ENCODE measurements around the gene ACOT11.
"Not testable (repeated sequence)": the region's sequence is repeated elsewhere in the genome, so short reads cannot be mapped to it uniquely, and the experiment has no call there.

ACOT11 gene

GRCh38 chr1:54547601-54548388 is at the start of gene ACOT11:
TSS of gene ACOT11 (plus strand) at chr1:54548228. CDS start at chr1:54548310, 82 bp downstream.
- no peak for DNase-seq (ENCODE audit: low spot score)

DNA sequence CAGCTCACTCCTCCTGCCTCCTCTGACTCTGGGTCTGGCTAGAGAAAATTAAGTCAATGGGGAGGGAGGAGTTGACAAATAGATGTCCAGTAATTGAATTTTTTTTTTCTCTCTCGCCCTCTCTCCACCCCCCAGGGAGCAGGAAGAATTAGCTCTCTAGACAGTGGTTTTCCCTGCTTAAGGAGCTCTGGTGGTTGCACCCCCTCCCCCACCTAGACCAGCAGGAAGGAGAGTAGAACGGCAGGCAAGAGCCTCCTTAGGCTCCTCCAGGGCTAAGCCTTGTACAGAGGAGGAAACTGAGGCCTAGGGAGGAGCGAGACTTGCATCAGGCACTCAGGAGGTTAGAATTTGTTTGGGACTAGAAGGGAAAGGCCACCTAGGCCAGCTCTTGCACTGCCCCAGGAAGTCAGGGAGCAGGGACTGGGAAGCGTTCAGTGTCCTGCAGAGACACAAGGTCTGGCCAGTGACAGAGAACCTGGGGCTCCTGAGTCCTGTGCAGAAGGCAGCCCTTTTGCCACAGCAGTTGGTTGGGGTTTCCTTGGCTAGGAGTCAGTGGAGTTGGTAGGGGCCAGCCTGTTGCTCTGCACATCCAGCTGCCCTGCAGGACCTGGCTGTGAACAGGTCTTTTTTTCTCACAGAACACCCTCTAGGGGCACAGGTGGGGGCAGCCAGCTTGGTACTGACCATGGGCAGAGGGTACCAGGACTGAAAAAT is 49.5 kb upstream of the ACOT11 start:
- DNase-seq (ENCODE audit: low spot score), result no peak

DNA sequence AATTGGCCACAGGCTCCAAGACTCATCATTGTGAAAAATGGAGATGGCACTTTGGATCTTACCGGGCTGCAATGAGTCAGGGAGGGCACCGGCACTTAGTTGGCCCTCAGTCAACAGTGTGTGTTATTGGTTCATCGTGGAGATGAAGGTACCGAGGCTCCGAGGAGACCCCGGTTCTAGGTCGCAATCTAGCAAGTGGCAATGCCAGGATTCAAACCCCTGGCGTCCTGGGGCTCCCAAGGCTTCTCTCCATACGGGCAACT is 49.0 kb upstream of the ACOT11 start:
- DNase-seq (ENCODE audit: low spot score), result no peak

DNA sequence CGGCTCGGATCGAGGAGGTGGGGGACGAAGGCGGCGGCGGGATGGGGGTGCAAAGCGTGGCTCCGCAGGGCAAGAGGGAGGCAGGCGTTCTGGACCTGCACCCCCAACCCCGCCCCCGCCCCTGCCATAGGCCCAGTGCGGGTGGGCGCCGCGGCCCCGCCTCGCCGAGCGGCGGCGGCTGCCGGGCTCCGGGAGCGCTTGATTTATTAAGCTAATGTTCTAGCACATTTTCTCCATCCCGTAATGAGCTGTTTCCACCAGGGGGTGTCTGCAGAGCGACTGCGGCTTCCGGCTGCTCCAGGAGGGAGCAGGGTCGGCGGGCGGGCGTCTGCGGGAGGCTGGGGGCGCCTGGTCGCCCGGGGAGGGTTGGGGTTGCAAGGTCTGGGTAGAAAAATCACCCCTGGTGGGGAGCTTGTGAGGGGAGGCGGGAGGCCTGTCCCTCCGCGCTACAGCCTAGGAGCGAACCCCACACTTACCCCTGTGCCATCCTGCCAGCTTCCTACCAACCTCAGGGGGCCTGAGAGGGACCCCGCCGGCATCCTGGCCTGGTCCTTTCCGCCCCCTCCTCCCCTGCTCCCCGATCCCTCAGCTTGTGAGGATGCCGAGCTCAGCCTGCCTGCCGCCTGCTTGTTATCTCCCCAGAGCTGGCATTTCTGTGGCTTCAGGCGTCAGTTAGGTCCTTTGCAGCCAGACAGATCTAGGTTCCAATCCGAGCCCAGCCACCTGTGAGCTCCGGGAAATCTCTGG is 48.5 kb upstream of the ACOT11 start:
- no peak for DNase-seq (ENCODE audit: low spot score)

DNA sequence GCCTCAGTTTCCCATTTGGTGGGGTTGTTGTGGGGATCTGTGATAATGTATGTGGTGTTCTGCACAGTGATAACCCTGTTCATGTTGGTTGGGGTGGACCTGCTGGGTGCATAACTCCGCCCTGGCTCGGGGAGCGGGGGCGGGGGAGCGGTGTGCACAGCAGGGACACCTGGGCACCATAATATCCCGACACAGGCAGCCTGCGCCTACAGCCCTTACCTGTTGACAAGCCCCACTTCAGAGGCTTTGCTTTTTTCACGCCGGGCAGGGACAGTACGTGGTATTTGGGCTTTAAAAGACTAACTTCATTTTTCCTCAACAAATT is 48.0 kb upstream of the ACOT11 start:
- DNase-seq (ENCODE audit: low spot score), result no peak

DNA sequence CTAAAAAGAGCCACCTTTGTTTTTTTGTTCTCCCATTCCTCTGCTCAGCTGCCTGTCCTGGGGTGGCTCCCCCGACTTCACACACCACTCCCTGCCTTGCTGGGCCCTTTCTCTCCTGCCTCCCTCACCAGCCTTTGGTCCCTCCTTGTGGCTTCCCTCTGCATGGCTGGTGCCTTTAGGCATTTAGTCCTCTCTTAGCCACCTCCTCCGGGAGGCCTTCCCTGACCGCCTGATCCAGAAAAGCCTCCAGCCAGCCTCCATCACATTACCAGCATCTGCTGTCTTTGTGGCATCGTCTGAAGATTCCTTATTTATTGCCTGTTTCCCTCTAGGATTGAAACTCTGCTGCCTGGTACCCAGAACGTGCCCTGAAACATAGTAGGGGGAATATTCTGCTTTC is 46.2 kb upstream of the ACOT11 start:
- no peak for DNase-seq (ENCODE audit: low spot score)

DNA sequence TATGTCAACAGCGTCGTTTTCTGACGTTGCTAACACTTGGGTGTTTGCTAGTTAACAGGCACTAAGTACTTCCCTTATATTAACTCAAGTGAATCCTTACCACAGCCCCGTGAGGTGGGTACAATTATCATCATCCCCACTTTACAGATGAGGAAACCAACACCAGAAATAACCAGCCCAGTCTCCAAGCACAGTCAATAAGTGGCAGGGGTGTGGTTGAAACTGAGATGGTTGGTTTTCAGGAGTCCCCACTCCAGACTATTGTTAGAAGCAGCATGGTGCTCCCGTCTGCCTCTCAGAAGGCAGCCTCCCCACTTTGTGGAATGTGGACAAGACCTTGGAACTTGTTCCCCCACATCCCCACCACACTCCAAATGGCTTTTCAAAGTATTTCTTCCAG is 45.7 kb upstream of the ACOT11 start:
- DNase-seq (ENCODE audit: low spot score), result no peak

DNA sequence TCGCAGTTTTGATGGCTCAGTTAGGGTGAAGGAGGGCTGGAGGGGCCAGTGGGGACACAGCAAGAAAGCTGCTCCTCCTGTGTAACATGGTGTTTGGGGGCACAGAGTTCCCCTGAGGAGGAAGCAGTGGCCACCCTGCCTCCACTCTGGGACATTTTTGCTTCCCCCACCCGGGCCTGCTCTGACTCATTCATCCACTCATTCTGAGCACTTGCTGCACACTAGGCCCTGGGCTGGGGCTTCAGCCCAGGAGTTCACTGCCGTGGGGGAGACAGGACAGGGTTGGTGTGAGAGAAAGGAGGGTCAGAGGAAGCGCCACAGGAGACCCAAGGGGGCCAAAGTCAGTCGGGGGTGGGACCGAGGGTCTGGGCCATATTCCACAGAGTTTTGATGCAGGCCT is 41.4 kb upstream of the ACOT11 start:
- DNase-seq (ENCODE audit: low spot score), result no peak

DNA sequence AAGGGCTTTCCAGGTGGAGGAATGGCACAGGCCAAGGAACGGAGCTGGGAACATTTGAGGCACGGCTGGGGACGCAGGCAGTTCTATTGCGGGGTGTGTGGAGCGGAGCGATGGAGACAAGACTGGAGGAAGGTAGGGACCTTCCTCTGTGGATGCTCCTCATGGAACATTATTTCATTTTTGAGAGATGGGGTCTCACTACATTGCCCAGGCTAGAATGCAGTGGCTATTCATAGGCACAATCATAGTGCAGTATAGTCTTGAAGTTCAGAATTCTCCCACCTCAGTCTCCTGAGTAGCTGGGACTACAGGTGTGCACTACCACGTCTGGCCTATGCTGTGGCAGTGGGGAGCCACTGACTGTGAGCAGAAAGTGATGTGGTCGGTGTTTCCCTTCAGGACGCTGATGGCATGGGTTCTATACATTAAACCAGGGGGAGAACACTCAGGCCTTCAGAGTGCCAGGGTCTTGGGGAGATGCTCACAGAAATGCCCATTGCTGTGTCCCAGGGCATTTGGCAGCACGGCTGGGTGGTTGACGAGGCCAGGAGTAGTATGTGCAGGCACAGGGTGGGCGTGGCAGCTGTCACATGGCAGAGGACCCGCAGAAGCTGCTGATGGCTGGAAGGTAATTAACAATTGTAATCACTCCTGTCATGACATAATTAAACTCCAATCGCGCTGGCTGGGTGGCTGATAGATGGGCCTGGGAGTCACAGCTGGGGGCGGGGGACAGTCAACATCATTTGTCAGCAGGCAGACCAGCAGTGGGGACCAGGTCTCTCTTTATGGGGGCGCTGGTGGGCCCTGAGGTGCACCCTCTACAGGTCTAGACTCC is 40.8 kb upstream of the ACOT11 start:
- no peak for DNase-seq (ENCODE audit: low spot score)

DNA sequence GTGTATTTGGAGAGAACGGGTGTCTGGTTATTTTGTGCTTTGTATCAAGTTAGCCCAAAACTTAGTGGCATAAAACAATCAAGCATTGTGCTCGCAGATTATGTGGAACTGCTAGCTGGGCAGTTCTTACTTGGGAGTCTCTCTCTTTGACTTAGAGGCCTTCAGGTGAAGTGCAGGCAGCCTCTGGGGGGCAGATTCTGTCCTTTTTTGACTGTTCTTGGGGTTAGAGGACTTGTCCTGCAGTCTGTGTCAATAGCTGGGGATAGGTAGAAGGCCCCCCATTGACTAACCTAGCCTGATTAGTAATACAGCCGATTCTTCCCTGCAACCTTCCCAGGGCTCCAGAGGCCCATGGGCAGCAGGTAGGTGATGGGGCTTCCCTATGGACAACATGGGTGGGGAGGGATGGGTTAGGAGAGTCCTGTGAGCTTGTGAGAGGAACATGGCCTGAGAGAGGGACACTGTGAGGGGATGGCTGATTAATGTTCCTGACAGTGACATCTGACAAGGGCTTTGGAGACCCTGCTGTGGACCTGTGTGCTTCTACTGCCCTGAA is 37.2 kb upstream of the ACOT11 start:
- DNase-seq (ENCODE audit: low spot score), result no peak

GRCh38 chr1:54513921-54514580 is 34.0 kb upstream of the ACOT11 start:
- not testable (repeated sequence) for DNase-seq (ENCODE audit: low spot score)

GRCh38 chr1:54516249-54516920 is 31.6 kb upstream of the ACOT11 start:
- no peak for DNase-seq (ENCODE audit: low spot score)

GRCh38 chr1:54517496-54517895 is 30.5 kb upstream of the ACOT11 start:
- no peak for DNase-seq (ENCODE audit: low spot score)

DNA sequence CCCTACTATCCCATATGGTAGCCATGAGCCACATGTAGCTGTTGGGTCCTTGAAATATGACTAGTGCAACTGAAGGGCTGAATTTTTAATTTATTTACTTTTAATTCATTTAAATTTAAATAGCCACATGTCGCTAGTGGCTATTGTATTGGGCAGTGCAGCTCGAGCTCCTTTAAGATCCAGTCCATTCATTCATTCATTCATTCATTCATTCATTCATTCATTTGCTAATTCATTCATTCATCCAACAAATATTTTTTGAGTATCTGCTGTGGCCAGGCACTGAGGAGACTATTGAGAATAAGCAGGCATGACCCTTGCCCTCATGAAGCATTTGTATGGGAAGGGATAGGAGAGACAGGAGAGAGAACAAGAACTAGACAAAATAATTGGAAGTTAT is 29.5 kb upstream of the ACOT11 start:
- no peak for DNase-seq (ENCODE audit: low spot score)

- no peak for DNase-seq (ENCODE audit: low spot score)
Measured at GRCh38 chr1:54519709-54520108, 28.3 kb upstream of the ACOT11 start.

DNA sequence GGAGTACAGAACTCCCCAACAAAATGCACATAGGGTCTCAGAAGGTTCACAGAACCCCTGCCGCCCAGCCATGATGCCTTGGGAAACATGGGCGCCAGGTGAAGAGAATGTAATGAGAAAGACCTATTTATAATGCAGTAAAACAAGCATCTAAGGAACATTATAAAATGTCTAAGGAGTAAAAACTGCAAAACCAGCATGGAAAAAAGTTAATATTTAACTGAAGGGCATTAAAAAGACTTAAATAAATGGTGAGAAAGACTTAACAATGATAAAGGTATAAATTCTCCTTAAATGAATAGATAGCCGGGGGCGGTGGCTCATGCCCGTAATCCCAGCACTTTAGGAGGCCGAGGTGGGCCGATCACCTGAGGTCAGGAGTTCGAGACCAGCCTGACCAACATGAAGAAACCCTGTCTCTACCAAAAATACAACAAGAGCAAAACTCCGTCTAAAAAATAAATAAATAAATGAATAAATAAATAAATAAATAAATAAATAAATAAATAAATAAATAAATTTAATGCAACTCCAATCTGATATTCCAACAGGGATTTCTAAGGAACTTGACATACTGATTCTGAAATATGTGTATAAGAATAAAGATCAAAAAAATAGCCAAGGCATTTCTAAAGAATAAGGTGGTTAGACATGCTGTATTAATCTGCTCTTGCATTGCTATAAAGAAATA is 27.3 kb upstream of the ACOT11 start:
- DNase-seq (ENCODE audit: low spot score), result no peak

GRCh38 chr1:54526565-54526964 is 21.5 kb upstream of the ACOT11 start:
- DNase-seq (ENCODE audit: low spot score), result not testable (repeated sequence)

- DNase-seq (ENCODE audit: low spot score), result no peak
Measured at GRCh38 chr1:54528613-54529012, 19.4 kb upstream of the ACOT11 start.

- DNase-seq (ENCODE audit: low spot score), result no peak
Measured at GRCh38 chr1:54532033-54532432, 16.0 kb upstream of the ACOT11 start.

DNA sequence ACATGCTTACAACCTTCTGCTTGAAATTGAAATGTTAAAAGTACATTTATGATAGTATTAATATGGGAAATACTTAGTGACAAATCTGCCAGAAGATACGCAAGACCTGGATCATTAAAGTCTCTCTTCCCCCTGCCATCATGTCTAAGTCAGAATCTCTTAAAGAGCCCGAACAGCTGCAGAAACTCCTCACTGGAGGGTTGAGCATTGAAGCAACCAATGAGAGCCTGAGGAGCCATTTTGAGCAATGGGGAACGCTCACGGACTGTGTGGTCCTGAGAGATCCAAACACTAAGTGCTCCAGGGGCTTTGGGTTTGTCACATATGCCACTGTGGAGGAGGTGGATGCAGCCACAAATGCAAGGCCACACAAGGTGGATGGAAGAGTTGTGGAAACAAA is 11.4 kb upstream of the ACOT11 start:
- DNase-seq (ENCODE audit: low spot score), result not testable (repeated sequence)

Measured in kidney capillary endothelial cell (primary cell).